SK-N-SH (cell line): ENCODE data around the gene ZNF783.

ENCODE experiments used
- CHD2 ChIP-seq: fragments of 150-350 bp; IDR thresholded peaks from 2 replicates; pipeline ENCODE4 v1.6.1; 2018; ENCODE audit warnings: low read length; ENCODE audit not compliant: partially characterized antibody
- CTCF ChIP-seq: fragments of 200-600 bp; sonication (generic); IDR thresholded peaks from 2 replicates; pipeline ENCODE4 v1.6.1; 2017; ENCODE audit warnings: antibody characterized with exemption, mild to moderate bottlenecking, moderate library complexity
- EP300 ChIP-seq, 2 experiments: IDR thresholded peaks; 2 replicates each; pipeline versions ENCODE4 v1.4.0 to v1.6.1; 2012; ENCODE audit warnings: borderline replicate concordance in 1 of 2, low read depth in 1 of 2, low read length in 1 of 2
- EZH2phosphoT487 ChIP-seq: fragments of 200-600 bp; sonication (generic); IDR thresholded peaks from 2 replicates; pipeline ENCODE4 v1.6.1; 2017; ENCODE audit warnings: low read depth, mixed run types, mild to moderate bottlenecking, antibody characterized with exemption, moderate library complexity, borderline replicate concordance
- FOSL2 ChIP-seq: IDR thresholded peaks from 2 replicates; pipeline ENCODE4 v1.4.0; 2012; ENCODE audit warnings: low read depth, mild to moderate bottlenecking, moderate library complexity, borderline replicate concordance
- FOXJ3 ChIP-seq: sonication (generic); formaldehyde crosslinking; IDR thresholded peaks from 2 replicates; pipeline ENCODE4 v1.5.1; 2020; ENCODE audit warnings: mild to moderate bottlenecking, missing genetic modification reagents
- IRF3 ChIP-seq: fragments of 150-350 bp; IDR thresholded peaks from 2 replicates; pipeline ENCODE4 v1.6.1; 2016; ENCODE audit warnings: mild to moderate bottlenecking, low read depth, low read length
- POLR2AphosphoS5 ChIP-seq: IDR thresholded peaks from 2 replicates; pipeline ENCODE4 v1.6.1; 2012; ENCODE audit warnings: low read depth, low read length
- TEAD4 ChIP-seq: IDR thresholded peaks from 2 replicates; pipeline ENCODE4 v1.4.0; 2012; ENCODE audit warnings: mild to moderate bottlenecking, borderline replicate concordance; ENCODE audit not compliant: insufficient read depth
- USF2 ChIP-seq: fragments of 150-350 bp; IDR thresholded peaks from 2 replicates; pipeline ENCODE4 v1.6.1; 2017; ENCODE audit warnings: antibody characterized with exemption, low read length, low read depth, borderline replicate concordance
- TF ChIP-seq, protein P1 (sequence below): IDR thresholded peaks from 2 replicates; pipeline ENCODE4 v1.4.0; 2012; ENCODE audit warnings: low read depth, borderline replicate concordance
- TF ChIP-seq, protein P2 (sequence below): IDR thresholded peaks from 2 replicates; pipeline ENCODE4 v1.6.1; 2012; ENCODE audit warnings: mild to moderate bottlenecking, low read depth, low read length, moderate library complexity
- TF ChIP-seq, protein P3 (sequence below): IDR thresholded peaks from 2 replicates; pipeline ENCODE4 v1.4.0; 2012; ENCODE audit warnings: low read depth

DNA sequence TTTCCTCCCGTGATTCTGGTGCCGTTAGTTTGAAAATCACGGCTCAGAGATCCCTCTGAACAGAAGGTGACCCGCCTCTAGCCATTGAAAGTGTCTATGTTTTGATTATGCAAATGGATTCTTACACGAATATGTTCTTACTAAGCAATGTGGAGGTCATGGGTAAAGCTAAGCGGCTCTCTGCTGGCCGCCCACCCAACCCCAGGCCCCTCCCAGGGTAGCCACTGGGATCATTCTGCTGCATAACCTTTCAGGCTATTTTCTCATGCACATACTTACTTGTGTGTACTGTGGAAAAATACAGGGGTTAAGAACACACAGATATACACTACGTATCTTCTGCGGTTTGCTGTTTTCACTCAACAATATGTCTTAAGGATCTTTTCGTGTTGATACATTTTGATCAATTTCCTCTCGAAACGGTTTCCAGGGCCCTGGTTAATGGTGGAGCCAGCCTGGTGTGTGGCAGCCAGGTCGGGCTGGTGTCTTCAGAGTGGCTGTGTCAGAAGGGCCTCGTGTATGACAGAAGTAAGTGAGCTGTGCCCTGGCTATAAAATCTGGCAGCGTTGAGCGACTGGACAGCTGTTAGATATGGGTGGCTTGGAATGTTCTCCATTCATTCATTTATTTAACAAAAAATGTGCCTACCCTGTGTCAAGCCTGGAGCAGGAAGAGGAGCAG, 29.9 kb downstream of the ZNF783 start:
- TF ChIP-seq USF2 (no peak), CTCF (no peak), POLR2AphosphoS5 (no peak), EZH2phosphoT487 (no peak), TEAD4 (no peak), FOSL2 (no peak), IRF3 (no peak), EP300 (IDR thresholded peaks at IDR 0.05; ENCODE audit: borderline replicate concordance in 1 of 2, low read depth in 1 of 2, low read length in 1 of 2) (no peak), CHD2 (no peak), FOXJ3 (CRISPR knock-in tag) (no peak)
- TF ChIP-seq, protein P1, sequence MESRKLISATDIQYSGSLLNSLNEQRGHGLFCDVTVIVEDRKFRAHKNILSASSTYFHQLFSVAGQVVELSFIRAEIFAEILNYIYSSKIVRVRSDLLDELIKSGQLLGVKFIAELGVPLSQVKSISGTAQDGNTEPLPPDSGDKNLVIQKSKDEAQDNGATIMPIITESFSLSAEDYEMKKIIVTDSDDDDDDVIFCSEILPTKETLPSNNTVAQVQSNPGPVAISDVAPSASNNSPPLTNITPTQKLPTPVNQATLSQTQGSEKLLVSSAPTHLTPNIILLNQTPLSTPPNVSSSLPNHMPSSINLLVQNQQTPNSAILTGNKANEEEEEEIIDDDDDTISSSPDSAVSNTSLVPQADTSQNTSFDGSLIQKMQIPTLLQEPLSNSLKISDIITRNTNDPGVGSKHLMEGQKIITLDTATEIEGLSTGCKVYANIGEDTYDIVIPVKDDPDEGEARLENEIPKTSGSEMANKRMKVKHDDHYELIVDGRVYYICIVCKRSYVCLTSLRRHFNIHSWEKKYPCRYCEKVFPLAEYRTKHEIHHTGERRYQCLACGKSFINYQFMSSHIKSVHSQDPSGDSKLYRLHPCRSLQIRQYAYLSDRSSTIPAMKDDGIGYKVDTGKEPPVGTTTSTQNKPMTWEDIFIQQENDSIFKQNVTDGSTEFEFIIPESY = no peak
- TF ChIP-seq, protein P2, sequence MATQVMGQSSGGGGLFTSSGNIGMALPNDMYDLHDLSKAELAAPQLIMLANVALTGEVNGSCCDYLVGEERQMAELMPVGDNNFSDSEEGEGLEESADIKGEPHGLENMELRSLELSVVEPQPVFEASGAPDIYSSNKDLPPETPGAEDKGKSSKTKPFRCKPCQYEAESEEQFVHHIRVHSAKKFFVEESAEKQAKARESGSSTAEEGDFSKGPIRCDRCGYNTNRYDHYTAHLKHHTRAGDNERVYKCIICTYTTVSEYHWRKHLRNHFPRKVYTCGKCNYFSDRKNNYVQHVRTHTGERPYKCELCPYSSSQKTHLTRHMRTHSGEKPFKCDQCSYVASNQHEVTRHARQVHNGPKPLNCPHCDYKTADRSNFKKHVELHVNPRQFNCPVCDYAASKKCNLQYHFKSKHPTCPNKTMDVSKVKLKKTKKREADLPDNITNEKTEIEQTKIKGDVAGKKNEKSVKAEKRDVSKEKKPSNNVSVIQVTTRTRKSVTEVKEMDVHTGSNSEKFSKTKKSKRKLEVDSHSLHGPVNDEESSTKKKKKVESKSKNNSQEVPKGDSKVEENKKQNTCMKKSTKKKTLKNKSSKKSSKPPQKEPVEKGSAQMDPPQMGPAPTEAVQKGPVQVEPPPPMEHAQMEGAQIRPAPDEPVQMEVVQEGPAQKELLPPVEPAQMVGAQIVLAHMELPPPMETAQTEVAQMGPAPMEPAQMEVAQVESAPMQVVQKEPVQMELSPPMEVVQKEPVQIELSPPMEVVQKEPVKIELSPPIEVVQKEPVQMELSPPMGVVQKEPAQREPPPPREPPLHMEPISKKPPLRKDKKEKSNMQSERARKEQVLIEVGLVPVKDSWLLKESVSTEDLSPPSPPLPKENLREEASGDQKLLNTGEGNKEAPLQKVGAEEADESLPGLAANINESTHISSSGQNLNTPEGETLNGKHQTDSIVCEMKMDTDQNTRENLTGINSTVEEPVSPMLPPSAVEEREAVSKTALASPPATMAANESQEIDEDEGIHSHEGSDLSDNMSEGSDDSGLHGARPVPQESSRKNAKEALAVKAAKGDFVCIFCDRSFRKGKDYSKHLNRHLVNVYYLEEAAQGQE = no peak
- TF ChIP-seq, protein P3, sequence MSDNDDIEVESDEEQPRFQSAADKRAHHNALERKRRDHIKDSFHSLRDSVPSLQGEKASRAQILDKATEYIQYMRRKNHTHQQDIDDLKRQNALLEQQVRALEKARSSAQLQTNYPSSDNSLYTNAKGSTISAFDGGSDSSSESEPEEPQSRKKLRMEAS = no peak
